Loucy (cell line): ENCODE data around the gene IRF2BP1.

Experiments
- H2AFZ ChIP-seq: fragments of 200-600 bp; sonication (generic); 2 replicates; pipeline ENCODE4 v1.6.0; 2016; ENCODE audit warnings: antibody characterized with exemption, mild to moderate bottlenecking, low read length, moderate library complexity
- H3F3A ChIP-seq: fragments of 200-600 bp; 2 replicates; pipeline ENCODE4 v1.6.0; 2016; ENCODE audit warnings: antibody characterized with exemption, low read depth, mild to moderate bottlenecking
- H3K27me3 ChIP-seq: fragments of 200-600 bp; sonication (generic); 2 replicates; pipeline ENCODE4 v1.6.1; 2014; ENCODE audit warnings: low read length, mild to moderate bottlenecking; ENCODE audit not compliant: insufficient read depth, poor library complexity, severe bottlenecking
- H3K36me3 ChIP-seq: fragments of 200-600 bp; sonication (generic); 2 replicates; pipeline ENCODE4 v1.6.1; 2016; ENCODE audit warnings: low read length; ENCODE audit not compliant: insufficient read depth
- H3K4me1 ChIP-seq: fragments of 200-600 bp; sonication (generic); 2 replicates; pipeline ENCODE4 v1.5.1; 2014; ENCODE audit warnings: low read length, mild to moderate bottlenecking; ENCODE audit not compliant: insufficient read depth, poor library complexity, severe bottlenecking
- H3K4me2 ChIP-seq: fragments of 200-600 bp; sonication (generic); 2 replicates; pipeline ENCODE4 v1.6.0; 2014; ENCODE audit warnings: antibody characterized with exemption, low read length, low read depth, mild to moderate bottlenecking; ENCODE audit not compliant: poor library complexity, severe bottlenecking
- H3K4me3 ChIP-seq: fragments of 200-600 bp; sonication (generic); 2 replicates; pipeline ENCODE4 v1.5.1; 2014; ENCODE audit warnings: low read length, mild to moderate bottlenecking, mixed read lengths; ENCODE audit not compliant: poor library complexity, severe bottlenecking
- H3K79me2 ChIP-seq: fragments of 200-600 bp; sonication (generic); 2 replicates; pipeline ENCODE4 v1.6.1; 2014; ENCODE audit warnings: low read length; ENCODE audit not compliant: insufficient read depth
- H3K9ac ChIP-seq: fragments of 200-600 bp; sonication (generic); 2 replicates; pipeline ENCODE4 v1.6.0; 2014; ENCODE audit warnings: mild to moderate bottlenecking, low read depth, low read length, moderate library complexity; ENCODE audit not compliant: poor library complexity, severe bottlenecking
- H3K9me2 ChIP-seq: fragments of 200-600 bp; sonication (generic); replicated peaks from 2 replicates; pipeline ENCODE4 v1.6.1; 2016; ENCODE audit warnings: low read depth, low read length, mixed read lengths
- H3K9me3 ChIP-seq: fragments of 200-600 bp; sonication (generic); 2 replicates; pipeline ENCODE4 v1.6.1; 2014; ENCODE audit warnings: mild to moderate bottlenecking, antibody characterized with exemption, low read length, low read depth; ENCODE audit not compliant: insufficient read depth
- H4K20me1 ChIP-seq: fragments of 200-600 bp; sonication (generic); 2 replicates; pipeline ENCODE4 v1.6.0; 2014; ENCODE audit warnings: antibody characterized with exemption, low read length, mild to moderate bottlenecking; ENCODE audit not compliant: insufficient read depth, poor library complexity, severe bottlenecking
- EZH2phosphoT487 ChIP-seq: fragments of 200-600 bp; IDR thresholded peaks from 2 replicates; pipeline ENCODE4 v1.6.1; 2018; ENCODE audit warnings: antibody characterized with exemption, mild to moderate bottlenecking, moderate library complexity, borderline replicate concordance
- TF ChIP-seq, protein P1 (sequence below): fragments of 200-600 bp; sonication (generic); conservative IDR thresholded peaks from 2 replicates; pipeline ENCODE4 v1.5.1; 2014; ENCODE audit warnings: mild to moderate bottlenecking, antibody characterized with exemption, low read length

IRF2BP1 gene

DNA sequence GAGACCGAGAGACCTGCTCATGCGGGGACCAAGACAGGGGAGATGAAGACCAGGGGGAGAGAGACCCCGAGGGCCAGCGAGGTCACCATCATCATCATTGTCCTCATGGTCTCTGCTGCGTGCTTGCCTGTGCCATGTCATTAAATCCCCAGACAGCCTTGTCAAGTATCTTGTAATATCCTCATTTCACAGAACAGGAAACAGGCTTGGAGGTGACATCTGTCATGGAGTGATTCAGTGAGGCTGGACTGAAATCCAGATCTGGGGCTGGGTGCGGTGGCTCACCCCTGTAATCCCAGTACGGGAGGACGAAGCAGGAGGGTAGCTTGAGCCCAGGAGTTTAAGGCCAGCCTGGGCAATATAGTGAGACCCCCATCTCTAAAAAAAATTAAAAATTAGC lies 34.5 kb upstream of the IRF2BP1 start:
- no peak overlapping the region for H3K9ac ChIP-seq
- H3K9me3 ChIP-seq: no peaks in the 10 kb centered on the region
- no peaks in the 10 kb centered on the region for H3K9me2 ChIP-seq
- H3K79me2 ChIP-seq: no peaks in the 10 kb centered on the region
- H3K36me3 ChIP-seq: no peaks in the 10 kb centered on the region
- no peaks in the 10 kb centered on the region for H3K4me1 ChIP-seq
- H3F3A ChIP-seq: no peaks in the 10 kb centered on the region
- no peaks in the 10 kb centered on the region for H4K20me1 ChIP-seq
- H2AFZ ChIP-seq: no peak overlapping the region
- no peak overlapping the region for H3K4me3 ChIP-seq
- H3K27me3 ChIP-seq: no peaks in the 10 kb centered on the region
- H3K4me2 ChIP-seq: no peak overlapping the region
- TF ChIP-seq EZH2phosphoT487: no peak
- TF ChIP-seq, protein P1, sequence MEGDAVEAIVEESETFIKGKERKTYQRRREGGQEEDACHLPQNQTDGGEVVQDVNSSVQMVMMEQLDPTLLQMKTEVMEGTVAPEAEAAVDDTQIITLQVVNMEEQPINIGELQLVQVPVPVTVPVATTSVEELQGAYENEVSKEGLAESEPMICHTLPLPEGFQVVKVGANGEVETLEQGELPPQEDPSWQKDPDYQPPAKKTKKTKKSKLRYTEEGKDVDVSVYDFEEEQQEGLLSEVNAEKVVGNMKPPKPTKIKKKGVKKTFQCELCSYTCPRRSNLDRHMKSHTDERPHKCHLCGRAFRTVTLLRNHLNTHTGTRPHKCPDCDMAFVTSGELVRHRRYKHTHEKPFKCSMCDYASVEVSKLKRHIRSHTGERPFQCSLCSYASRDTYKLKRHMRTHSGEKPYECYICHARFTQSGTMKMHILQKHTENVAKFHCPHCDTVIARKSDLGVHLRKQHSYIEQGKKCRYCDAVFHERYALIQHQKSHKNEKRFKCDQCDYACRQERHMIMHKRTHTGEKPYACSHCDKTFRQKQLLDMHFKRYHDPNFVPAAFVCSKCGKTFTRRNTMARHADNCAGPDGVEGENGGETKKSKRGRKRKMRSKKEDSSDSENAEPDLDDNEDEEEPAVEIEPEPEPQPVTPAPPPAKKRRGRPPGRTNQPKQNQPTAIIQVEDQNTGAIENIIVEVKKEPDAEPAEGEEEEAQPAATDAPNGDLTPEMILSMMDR: no peak

DNA sequence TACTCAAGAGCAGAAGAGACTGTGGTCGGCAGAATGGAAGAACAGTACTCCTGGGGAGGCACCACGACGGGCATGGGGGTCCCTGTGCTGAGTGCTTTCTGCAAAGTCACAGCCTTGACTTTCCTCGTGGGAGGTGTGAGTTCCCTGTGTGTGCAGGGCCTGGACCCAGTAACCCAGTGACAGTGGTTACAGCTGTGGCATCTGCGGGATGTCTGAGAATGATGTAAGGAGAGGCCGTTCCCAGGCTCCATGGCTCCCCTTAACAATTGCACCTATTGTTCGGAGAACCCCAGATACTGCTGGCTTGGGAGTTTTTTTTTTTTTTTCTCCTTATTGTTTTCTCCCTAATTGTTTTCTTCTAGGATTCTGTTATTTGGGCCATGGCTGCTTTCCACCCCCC lies 33.7 kb upstream of the IRF2BP1 start:
- no peaks in the 10 kb centered on the region for H3K79me2 ChIP-seq
- TF ChIP-seq, protein P1: no peak
- no peak for TF ChIP-seq EZH2phosphoT487

DNA sequence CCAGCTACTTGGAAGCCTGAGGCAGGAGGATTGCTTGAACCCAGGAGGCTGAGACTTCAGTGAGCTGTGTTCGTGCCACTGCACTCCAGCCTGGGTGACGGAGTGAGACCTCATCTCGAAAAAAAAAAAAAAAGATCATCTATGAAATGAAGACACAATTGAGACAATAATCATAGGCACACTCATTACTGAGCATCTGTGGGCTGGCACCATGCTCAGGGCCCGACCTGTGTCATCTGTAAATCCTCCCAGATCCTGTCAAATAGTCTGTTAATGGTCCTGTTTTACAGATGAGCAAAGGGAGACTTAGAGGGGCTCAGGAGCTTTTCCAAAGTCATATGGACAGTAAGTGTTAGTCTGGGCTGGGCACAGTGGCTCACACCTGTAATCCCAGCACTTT lies 32.8 kb upstream of the IRF2BP1 start:
- H3K27me3 ChIP-seq: no peaks in the 10 kb centered on the region

More for the DNA sequence above, 33.7 kb upstream of the IRF2BP1 start:
- Histone ChIP-seq H3K36me3 (no peaks in the 10 kb centered on the region), H3K9me2 (no peaks in the 10 kb centered on the region), H3K4me1 (no peaks in the 10 kb centered on the region), H2AFZ (0 out of 2 replicates have a peak overlapping the region, but pooled peaks have one; percentile 35), H3K27me3 (no peaks in the 10 kb centered on the region), H3F3A (no peaks in the 10 kb centered on the region), H3K9me3 (no peaks in the 10 kb centered on the region), H3K4me3 (no peak overlapping the region), H3K4me2 (no peak overlapping the region), H4K20me1 (no peaks in the 10 kb centered on the region), H3K9ac (no peak overlapping the region)

More for the DNA sequence above, 32.8 kb upstream of the IRF2BP1 start:
- no peak for TF ChIP-seq EZH2phosphoT487
- TF ChIP-seq, protein P1: no peak
- Histone ChIP-seq H3K4me2 (no peak overlapping the region), H3K79me2 (no peaks in the 10 kb centered on the region), H2AFZ (no peak overlapping the region), H3F3A (no peaks in the 10 kb centered on the region), H3K9me2 (no peaks in the 10 kb centered on the region), H3K4me1 (no peaks in the 10 kb centered on the region), H3K9me3 (no peaks in the 10 kb centered on the region), H3K9ac (no peak overlapping the region), H4K20me1 (no peaks in the 10 kb centered on the region), H3K36me3 (no peaks in the 10 kb centered on the region), H3K4me3 (no peak overlapping the region)
